ENCODE measurements around the gene SDK1.
A peak's percentile ranks its signal among the peaks of the same experiment; 100 is the strongest.

The SDK1 gene

GRCh38 chr7:3862774-3863173 is 561.7 kb downstream of the SDK1 start:
- DNase-seq (ENCODE audit: low read depth in 2 of 2, low spot score in 1 of 2): no peak

- no peak for DNase-seq (ENCODE audit: low read depth in 2 of 2, low spot score in 1 of 2)
These were observed 565.2 kb downstream of the SDK1 start for GRCh38 chr7:3866277-3866676.

GRCh38 chr7:3867863-3868262 is 566.8 kb downstream of the SDK1 start:
- no peak for DNase-seq (ENCODE audit: low read depth in 2 of 2, low spot score in 1 of 2)

GRCh38 chr7:3879355-3880075 is 578.5 kb downstream of the SDK1 start:
- no peak for DNase-seq (ENCODE audit: low read depth in 2 of 2, low spot score in 1 of 2)

GRCh38 chr7:3880228-3880987 is 579.4 kb downstream of the SDK1 start:
- DNase-seq (ENCODE audit: low read depth in 2 of 2, low spot score in 1 of 2): no peak

GRCh38 chr7:3882782-3883181 is 581.7 kb downstream of the SDK1 start:
- no peak for DNase-seq (ENCODE audit: low read depth in 2 of 2, low spot score in 1 of 2)

- no peak for DNase-seq (ENCODE audit: low read depth in 2 of 2, low spot score in 1 of 2)
These were observed 583.5 kb downstream of the SDK1 start for GRCh38 chr7:3884543-3884942.

- DNase-seq (ENCODE audit: low read depth in 2 of 2, low spot score in 1 of 2): no peak
These were observed 586.1 kb downstream of the SDK1 start for GRCh38 chr7:3887096-3887690.

GRCh38 chr7:3888096-3888495 is 587.0 kb downstream of the SDK1 start:
- no peak for DNase-seq (ENCODE audit: low read depth in 2 of 2, low spot score in 1 of 2)

- no peak for DNase-seq (ENCODE audit: low read depth in 2 of 2, low spot score in 1 of 2)
These were observed 591.1 kb downstream of the SDK1 start for GRCh38 chr7:3892157-3892556.

GRCh38 chr7:3892686-3893085 is 591.6 kb downstream of the SDK1 start:
- DNase-seq (ENCODE audit: low read depth in 2 of 2, low spot score in 1 of 2): no peak

GRCh38 chr7:3893151-3893788 is 592.2 kb downstream of the SDK1 start:
- no peak for DNase-seq (ENCODE audit: low read depth in 2 of 2, low spot score in 1 of 2)

GRCh38 chr7:3893789-3894153 is 592.7 kb downstream of the SDK1 start:
- no peak for DNase-seq (ENCODE audit: low read depth in 2 of 2, low spot score in 1 of 2)

- DNase-seq (ENCODE audit: low read depth in 2 of 2, low spot score in 1 of 2): no peak
These were observed 594.5 kb downstream of the SDK1 start for GRCh38 chr7:3895341-3896116.

GRCh38 chr7:3896169-3896765 is 595.2 kb downstream of the SDK1 start:
- no peak for DNase-seq (ENCODE audit: low read depth in 2 of 2, low spot score in 1 of 2)

GRCh38 chr7:3897430-3898372 is 596.6 kb downstream of the SDK1 start:
- DNase-seq (ENCODE audit: low read depth in 2 of 2, low spot score in 1 of 2): peak; percentile 13 to 18

- DNase-seq (ENCODE audit: low read depth in 2 of 2, low spot score in 1 of 2): no peak
These were observed 598.5 kb downstream of the SDK1 start for GRCh38 chr7:3899559-3899991.

GRCh38 chr7:3908153-3908552 is 607.1 kb downstream of the SDK1 start:
- DNase-seq (ENCODE audit: low read depth in 2 of 2, low spot score in 1 of 2): no peak

GRCh38 chr7:3909128-3909527 is 608.1 kb downstream of the SDK1 start:
- DNase-seq (ENCODE audit: low read depth in 2 of 2, low spot score in 1 of 2): no peak

- DNase-seq (ENCODE audit: low read depth in 2 of 2, low spot score in 1 of 2): no peak
These were observed 609.0 kb downstream of the SDK1 start for GRCh38 chr7:3910054-3910453.

All from stimulated activated CD8-positive, alpha-beta memory T cell treated with anti-CD3 and anti-CD28 coated beads, Interleukin-4, amount 100 ng/mL, for 4 hours (primary cell).